WTC11 (cell line): ENCODE data around the gene FSTL4. TPM values are rescaled to one million over a fixed set of nuclear protein-coding genes. Genes with fewer than 3 reads are reported as not detected.

Experiments
- ATAC-seq: fragments of 200-7000 bp; cut with Tn5 transposase; 2 replicates; pipeline ENCODE4 v1.10.0; 2021; ENCODE audit warnings: mild to moderate bottlenecking, moderate library complexity
- CTCF ChIA-PET: fragments of 300-600 bp; sonication (Branson Sonifier 250); formaldehyde crosslinking; loops from one replicate; lab custom pipeline; 2021; ENCODE audit warnings: antibody characterized with exemption; lab: Charles Lee
- POLR2A ChIA-PET: fragments of 350-600 bp; sonication (Branson Sonifier 250); formaldehyde crosslinking; loops from one replicate; lab custom pipeline; 2021; ENCODE audit warnings: antibody characterized with exemption; lab: Charles Lee
- DNase-seq: peaks from one replicate; pipeline ENCODE4 v3.0.0; 2021; ENCODE audit warnings: low spot score
- H3K27ac Mint-ChIP-seq: 2 replicates; pipeline ENCODE4 v1.8.0; 2021; ENCODE audit warnings: mixed read lengths
- H3K27me3 Mint-ChIP-seq: 2 replicates; pipeline ENCODE4 v1.8.0; 2021; ENCODE audit warnings: low read depth, mild to moderate bottlenecking, moderate library complexity, mixed read lengths
- H3K36me3 Mint-ChIP-seq: 2 replicates; pipeline ENCODE4 v1.8.0; 2021; ENCODE audit warnings: mixed read lengths
- H3K4me1 Mint-ChIP-seq: 2 replicates; pipeline ENCODE4 v1.8.0; 2022; ENCODE audit warnings: mixed read lengths
- H3K4me3 Mint-ChIP-seq: 2 replicates; pipeline ENCODE4 v1.8.0; 2021; ENCODE audit warnings: mild to moderate bottlenecking, moderate library complexity, mixed read lengths
- H3K9me3 Mint-ChIP-seq: 2 replicates; pipeline ENCODE4 v1.8.0; 2021; ENCODE audit warnings: mixed read lengths
- CDX4 ChIP-seq: fragments of 250-450 bp; sonication (Bioruptor Pico); IDR thresholded peaks from 2 replicates; pipeline ENCODE4 v1.9.0; 2021; ENCODE audit warnings: moderate library complexity, mild to moderate bottlenecking, inconsistent platforms, borderline replicate concordance
- E2F4 ChIP-seq: sonication (generic); formaldehyde crosslinking; IDR thresholded peaks from 2 replicates; pipeline ENCODE4 v1.8.1; 2022; ENCODE audit warnings: low read depth, mild to moderate bottlenecking, moderate library complexity, missing genetic modification reagents, borderline replicate concordance
- FOXP4 ChIP-seq: sonication (generic); formaldehyde crosslinking; IDR thresholded peaks from 2 replicates; pipeline ENCODE4 v1.8.0; 2022; ENCODE audit warnings: mild to moderate bottlenecking, missing genetic modification reagents
- IRF2 ChIP-seq: sonication (generic); formaldehyde crosslinking; IDR thresholded peaks from 2 replicates; pipeline ENCODE4 v1.8.0; 2022; ENCODE audit warnings: low read depth, missing genetic modification reagents, borderline replicate concordance
- JUN ChIP-seq: sonication (generic); formaldehyde crosslinking; IDR thresholded peaks from 2 replicates; pipeline ENCODE4 v1.8.0; 2023; ENCODE audit warnings: mild to moderate bottlenecking, missing genetic modification reagents
- KAT7 ChIP-seq: sonication (generic); formaldehyde crosslinking; IDR thresholded peaks from 2 replicates; pipeline ENCODE4 v1.8.1; 2023; ENCODE audit warnings: missing genetic modification reagents, mild to moderate bottlenecking, borderline replicate concordance
- MLX ChIP-seq: sonication (generic); formaldehyde crosslinking; IDR thresholded peaks from 2 replicates; pipeline ENCODE4 v1.8.1; 2023; ENCODE audit warnings: mild to moderate bottlenecking, missing genetic modification reagents, moderate library complexity
- PREB ChIP-seq: sonication (generic); formaldehyde crosslinking; IDR thresholded peaks from 2 replicates; pipeline ENCODE4 v1.8.1; 2022; ENCODE audit warnings: mild to moderate bottlenecking, missing genetic modification reagents, moderate library complexity, borderline replicate concordance
- RORB ChIP-seq: fragments of 250-450 bp; sonication (Bioruptor Pico); IDR thresholded peaks from 2 replicates; pipeline ENCODE4 v1.9.0; 2021; ENCODE audit warnings: mild to moderate bottlenecking
- SP1 ChIP-seq: sonication (generic); formaldehyde crosslinking; conservative IDR thresholded peaks from 2 replicates; pipeline ENCODE4 v1.8.1; 2022; ENCODE audit warnings: missing genetic modification reagents
- TCF7 ChIP-seq: sonication (generic); formaldehyde crosslinking; IDR thresholded peaks from 2 replicates; pipeline ENCODE4 v1.8.0; 2022; ENCODE audit warnings: mild to moderate bottlenecking, low read depth, missing genetic modification reagents, moderate library complexity
- ZNF219 ChIP-seq: sonication (generic); formaldehyde crosslinking; IDR thresholded peaks from 2 replicates; pipeline ENCODE4 v1.8.0; 2023; ENCODE audit warnings: missing genetic modification reagents, mild to moderate bottlenecking, borderline replicate concordance
- ZNF263 ChIP-seq: sonication (generic); formaldehyde crosslinking; IDR thresholded peaks from 2 replicates; pipeline ENCODE4 v1.8.1; 2022; ENCODE audit warnings: low read depth, mild to moderate bottlenecking, moderate library complexity, missing genetic modification reagents
- ZNF416 ChIP-seq: fragments of 250-450 bp; sonication (Bioruptor Pico); IDR thresholded peaks from 2 replicates; pipeline ENCODE4 v1.9.0; 2021; ENCODE audit warnings: mild to moderate bottlenecking, inconsistent platforms
- ZNF423 ChIP-seq: fragments of 250-450 bp; sonication (Bioruptor Pico); IDR thresholded peaks from 2 replicates; pipeline ENCODE4 v2.1.2; 2022; ENCODE audit warnings: mild to moderate bottlenecking, moderate library complexity
- ZSCAN18 ChIP-seq: fragments of 250-450 bp; sonication (Bioruptor Pico); IDR thresholded peaks from 2 replicates; pipeline ENCODE4 v2.1.2; 2022; ENCODE audit warnings: mild to moderate bottlenecking, moderate library complexity
- total RNA-seq: library from RNA; stranded (reverse); gene quantifications from 3 replicates; pipeline ENCODE4 v1.2.3, GENCODE V29; 2021

The FSTL4 gene
- total RNA-seq, 1 experiment from 2014 or later: 6.1 TPM

GRCh38 chr5:133581918-133582317 lies 30.4 kb downstream of the FSTL4 start:
- Mint-ChIP-seq H3K4me1 (peaks cover 23% of the 10 kb centered on the region), H3K36me3 (peaks cover 4% of the 10 kb centered on the region; the same call in 1 of the 2 replicates), H3K27ac (no peak overlapping the region), H3K4me3 (no peak overlapping the region), H3K9me3 (peaks cover 5% of the 10 kb centered on the region), H3K27me3 (peaks cover 43% of the 10 kb centered on the region)
- CTCF ChIA-PET: interaction anchor here (0.8 to 0.9 kb wide), 2 partner anchors 29 to 158 kb away, joined by 3 to 5 read pairs; no protein-coding TSS in a partner anchor
- no peak for DNase-seq
- POLR2A ChIA-PET: no interaction called here
- no peak for TF ChIP-seq RORB
- no peak for TF ChIP-seq ZSCAN18 (CRISPR knock-in tag)
- TF ChIP-seq FOXP4 (CRISPR knock-in tag): no peak
- TF ChIP-seq ZNF416 (CRISPR knock-in tag): no peak
- TF ChIP-seq, all 79 proteins: peak for 0
- no peak for ATAC-seq

GRCh38 chr5:133581348-133581747 lies 31.0 kb downstream of the FSTL4 start:
- ChIA-PET CTCF (no interaction called here), POLR2A (no interaction called here)
- Mint-ChIP-seq H3K4me3 (no peak overlapping the region), H3K27ac (no peak overlapping the region), H3K27me3 (peaks cover 43% of the 10 kb centered on the region), H3K36me3 (peaks cover 4% of the 10 kb centered on the region; the same call in 1 of the 2 replicates), H3K4me1 (peaks cover 23% of the 10 kb centered on the region), H3K9me3 (peaks cover 5% of the 10 kb centered on the region)
- ATAC-seq (no peak), DNase-seq (no peak)
- no peak for TF ChIP-seq SP1 (CRISPR knock-in tag)
- TF ChIP-seq CDX4 (CRISPR knock-in tag): no peak
- TF ChIP-seq ZNF219 (CRISPR knock-in tag): no peak
- no peak for TF ChIP-seq MLX (CRISPR knock-in tag)
- no peak for TF ChIP-seq ZSCAN18 (CRISPR knock-in tag)
- TF ChIP-seq ZNF423: no peak
- no peak for TF ChIP-seq PREB (CRISPR knock-in tag)
- no peak for TF ChIP-seq ZNF263 (CRISPR knock-in tag)
- no peak for TF ChIP-seq JUN (CRISPR knock-in tag)
- TF ChIP-seq IRF2 (CRISPR knock-in tag): no peak
- TF ChIP-seq E2F4: no peak
- TF ChIP-seq TCF7 (CRISPR knock-in tag): no peak
- TF ChIP-seq KAT7 (CRISPR knock-in tag): no peak
